Activated naive CD8-positive, alpha-beta T cell treated with anti-CD3 and anti-CD28 coated beads, Interleukin-2, amount 10 ng/mL, durations not matched to agents 7 days and 5 days (primary cell): ENCODE results near the gene CD82. TPM values are rescaled to one million over a fixed set of nuclear protein-coding genes. Genes with fewer than 3 reads are reported as not detected.
A peak's percentile ranks its signal among the peaks of the same experiment; 100 is the strongest.

Source experiments
- ATAC-seq: fragments of 150-1000 bp; cut with Tn5 transposase; one replicate; pipeline ENCODE4 v1.10.0; 2021; ENCODE audit warnings: low read depth, moderate library complexity
- POLR2A ChIA-PET: fragments of 350-600 bp; sonication (Branson Sonifier 250); formaldehyde crosslinking; loops from one replicate; lab custom pipeline; 2021; ENCODE audit warnings: antibody characterized with exemption; lab: Charles Lee
- DNase-seq: peaks from one replicate; pipeline ENCODE4 v3.0.0; 2021
- H3K27ac Mint-ChIP-seq: one replicate; pipeline ENCODE4 v1.8.0; 2022; ENCODE audit warnings: mild to moderate bottlenecking, mixed read lengths
- H3K27me3 Mint-ChIP-seq: one replicate; pipeline ENCODE4 v1.8.0; 2022; ENCODE audit warnings: mild to moderate bottlenecking, moderate library complexity, mixed read lengths
- H3K36me3 Mint-ChIP-seq: one replicate; pipeline ENCODE4 v1.8.0; 2021; ENCODE audit warnings: mild to moderate bottlenecking, mixed read lengths
- H3K4me1 Mint-ChIP-seq: one replicate; pipeline ENCODE4 v1.8.0; 2021; ENCODE audit warnings: mixed read lengths
- H3K4me3 Mint-ChIP-seq: one replicate; pipeline ENCODE4 v1.8.0; 2022; ENCODE audit warnings: mild to moderate bottlenecking, moderate library complexity, mixed read lengths
- H3K9me3 Mint-ChIP-seq: one replicate; pipeline ENCODE4 v1.8.0; 2021; ENCODE audit warnings: mixed read lengths
- total RNA-seq, 2 experiments: library from RNA; stranded (reverse); gene quantifications; one replicate each; pipeline ENCODE4 v1.2.3, GENCODE V29; 2021

Gene CD82
- total RNA-seq, 2 experiments from 2014 or later = 71.9 to 80.2 TPM

DNA sequence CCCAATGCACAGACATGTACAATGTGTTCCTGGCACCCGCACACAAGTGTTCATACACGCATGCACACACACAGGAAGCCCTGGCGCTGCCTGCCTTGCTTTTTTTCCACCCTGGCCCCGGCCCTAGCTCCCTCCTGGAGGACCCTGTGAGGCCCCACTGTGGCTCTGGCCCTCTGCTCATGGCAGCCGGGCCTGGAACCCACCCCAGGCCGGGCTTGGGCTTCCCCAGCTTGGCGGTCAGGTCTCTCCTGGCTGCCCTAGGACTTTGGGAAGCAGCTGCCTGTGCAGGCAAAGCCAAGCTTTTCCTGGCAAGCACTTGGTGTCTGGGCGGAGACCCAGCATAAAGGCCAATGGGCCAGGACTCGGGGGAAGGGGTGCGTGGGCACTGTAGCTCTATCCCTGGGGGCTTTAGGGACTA lies 30.5 kb downstream of the CD82 start:
- peaks cover 6% of the 10 kb centered on the region for H3K36me3 Mint-ChIP-seq
- peak overlapping the region; percentile 59 for H3K4me3 Mint-ChIP-seq
- H3K9me3 Mint-ChIP-seq = no peaks in the 10 kb centered on the region
- DNase-seq (no peak), ATAC-seq (no peak)
- peak overlapping the region; percentile 88 for H3K27ac Mint-ChIP-seq
- peaks cover 35% of the 10 kb centered on the region for H3K4me1 Mint-ChIP-seq
- POLR2A ChIA-PET = interaction anchor here (0.7 to 1.4 kb wide), 9 partner anchors 11 to 33 kb away, joined by 3 to 15 read pairs (median 4); partner anchors contain the start of gene CD82
- H3K27me3 Mint-ChIP-seq = no peaks in the 10 kb centered on the region

DNA sequence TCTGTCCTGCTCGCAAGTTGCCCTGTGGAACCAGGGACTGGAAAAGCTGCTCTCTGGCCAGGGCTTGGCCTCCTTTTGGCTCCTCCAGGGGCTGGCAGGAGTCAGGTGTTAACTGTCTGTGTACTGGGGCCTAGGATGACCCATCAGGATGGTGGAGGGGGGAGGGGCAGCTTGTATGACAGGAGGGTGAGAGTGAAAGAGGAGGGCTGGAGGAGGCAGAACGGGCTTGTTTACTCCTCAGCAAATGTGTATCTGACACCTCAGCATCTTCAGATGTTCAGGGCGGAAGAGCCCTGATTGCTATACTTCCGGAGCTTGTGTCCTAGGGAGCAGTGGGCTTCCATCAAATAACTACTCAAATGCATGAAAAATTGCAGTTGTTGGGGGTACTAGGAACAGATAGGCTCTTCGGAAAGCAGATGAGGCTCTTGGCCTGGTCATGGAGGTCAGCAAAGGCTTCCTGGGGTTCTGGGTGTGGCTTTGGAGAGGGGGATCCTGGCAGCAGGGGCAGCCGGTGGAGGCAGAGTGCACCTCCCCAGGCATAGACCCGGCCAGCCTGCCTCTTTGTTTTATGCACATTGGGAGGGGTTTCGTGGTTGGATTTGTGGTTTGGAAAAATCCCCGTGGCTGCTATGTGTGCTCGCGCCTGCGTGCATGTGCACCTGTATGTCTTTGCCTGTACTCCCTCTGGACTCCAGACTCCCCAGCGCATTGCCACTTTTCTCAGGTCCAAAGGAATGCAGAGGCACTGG lies 31.2 kb downstream of the CD82 start:
- POLR2A ChIA-PET = interaction anchor here (0.7 to 1.4 kb wide), 9 partner anchors 10 to 33 kb away, joined by 3 to 15 read pairs (median 4); partner anchors contain the start of gene CD82
- peak overlapping the region; percentile 88 for H3K27ac Mint-ChIP-seq
- H3K9me3 Mint-ChIP-seq = no peaks in the 10 kb centered on the region
- ATAC-seq = peak; percentile 81
- peaks cover 33% of the 10 kb centered on the region for H3K4me1 Mint-ChIP-seq
- H3K36me3 Mint-ChIP-seq = peaks cover 6% of the 10 kb centered on the region
- peak; percentile 67 for DNase-seq
- no peaks in the 10 kb centered on the region for H3K27me3 Mint-ChIP-seq
- H3K4me3 Mint-ChIP-seq = peak overlapping the region; percentile 59

DNA sequence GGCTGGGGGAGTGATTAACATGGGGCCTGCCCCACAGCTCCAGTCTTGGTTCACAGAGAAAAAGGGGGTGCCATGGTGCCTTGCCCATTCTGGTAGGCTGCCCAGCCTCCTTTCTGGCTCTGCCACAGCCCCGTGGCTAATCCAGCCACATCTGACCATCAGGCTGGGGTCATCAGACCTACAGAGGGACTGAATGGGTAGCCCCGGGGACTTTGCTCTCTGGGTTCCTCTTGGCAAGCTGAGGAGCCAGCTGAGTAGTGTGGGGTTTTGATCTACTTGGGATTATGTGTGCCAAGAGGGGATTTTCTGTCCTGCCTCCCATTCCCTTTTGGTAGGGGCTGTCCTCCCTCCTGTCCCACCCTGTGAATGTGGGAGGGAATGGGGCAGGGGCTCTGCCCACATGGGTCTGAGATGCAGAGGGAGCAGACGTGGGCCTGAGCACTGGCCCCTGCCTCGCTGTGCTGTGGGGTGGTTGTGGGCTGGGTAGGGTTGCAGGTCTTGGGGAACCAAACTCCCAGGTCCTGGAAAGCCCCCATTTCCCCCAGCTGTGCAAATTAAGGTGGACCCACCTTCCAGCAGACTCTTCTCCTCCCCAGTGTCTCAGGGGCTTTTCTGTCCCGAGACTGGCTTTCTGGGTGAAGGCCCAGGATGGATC lies 32.0 kb downstream of the CD82 start:
- POLR2A ChIA-PET = interaction anchor here (0.7 to 0.8 kb wide), 2 partner anchors 12 to 14 kb away, joined by 3 to 4 read pairs; no protein-coding TSS in a partner anchor
- Mint-ChIP-seq H3K4me3 (peak overlapping the region; percentile 59), H3K27me3 (no peaks in the 10 kb centered on the region), H3K9me3 (no peaks in the 10 kb centered on the region), H3K36me3 (peaks cover 6% of the 10 kb centered on the region), H3K4me1 (peaks cover 31% of the 10 kb centered on the region), H3K27ac (peak overlapping the region; percentile 88)
- ATAC-seq (peak; percentile 3), DNase-seq (no peak)

DNA sequence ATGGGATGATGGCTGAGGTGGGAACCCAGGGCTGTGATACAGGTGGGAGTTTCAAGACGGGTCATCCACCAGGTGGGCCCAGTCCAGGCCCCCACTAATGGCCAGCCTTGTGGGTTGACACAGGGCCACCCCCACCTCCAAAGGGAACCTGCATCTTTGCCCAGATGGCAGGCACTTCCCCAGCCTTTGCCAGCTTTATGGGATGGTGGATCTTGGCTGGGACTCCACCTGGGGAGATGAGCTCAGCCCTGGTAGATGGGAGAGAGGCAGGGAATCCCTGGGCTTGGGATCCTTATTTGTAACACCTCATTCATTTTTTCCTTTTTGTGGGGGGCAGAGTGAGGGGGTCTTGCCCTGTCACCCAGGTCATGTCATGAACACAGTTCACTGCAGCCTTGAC lies 33.4 kb downstream of the CD82 start:
- no peaks in the 10 kb centered on the region for H3K27me3 Mint-ChIP-seq
- POLR2A ChIA-PET = interaction anchor here (0.9 kb wide), 1 partner anchor 13 kb away, joined by 5 read pairs; no protein-coding TSS in a partner anchor
- H3K9me3 Mint-ChIP-seq = no peaks in the 10 kb centered on the region
- H3K27ac Mint-ChIP-seq = peak overlapping the region; percentile 27
- no peak for DNase-seq
- H3K36me3 Mint-ChIP-seq = peaks cover 6% of the 10 kb centered on the region
- ATAC-seq = no peak
- H3K4me3 Mint-ChIP-seq = no peak overlapping the region
- H3K4me1 Mint-ChIP-seq = peaks cover 28% of the 10 kb centered on the region

DNA sequence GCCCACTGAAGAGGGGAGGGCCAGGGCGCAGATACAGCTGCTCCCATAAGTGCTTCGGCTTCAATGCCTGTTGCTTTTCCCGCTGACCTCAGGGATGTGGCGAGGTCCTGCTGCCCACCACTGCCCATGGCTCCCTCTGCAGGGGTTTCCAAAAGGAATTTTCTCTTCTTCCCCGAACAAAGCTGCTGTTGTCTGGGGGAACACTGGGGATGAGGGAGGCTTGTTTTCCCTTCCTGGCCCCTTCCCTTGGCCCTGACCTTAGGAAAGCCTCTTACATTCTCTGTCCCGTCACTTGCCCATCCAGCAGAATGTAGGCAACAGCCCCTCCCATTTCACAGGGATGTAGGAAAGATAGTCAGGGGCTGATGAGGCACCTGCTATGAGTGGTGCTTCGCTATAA lies 34.8 kb downstream of the CD82 start:
- no peaks in the 10 kb centered on the region for H3K9me3 Mint-ChIP-seq
- no peaks in the 10 kb centered on the region for H3K27me3 Mint-ChIP-seq
- ATAC-seq (no peak), DNase-seq (no peak)
- no peak overlapping the region for H3K4me3 Mint-ChIP-seq
- H3K27ac Mint-ChIP-seq = peak overlapping the region; percentile 51
- peaks cover 2% of the 10 kb centered on the region for H3K36me3 Mint-ChIP-seq
- POLR2A ChIA-PET = interaction anchor here (0.8 kb wide), 1 partner anchor 35 kb away, joined by 3 read pairs; the partner anchor contains the start of gene CD82
- peaks cover 25% of the 10 kb centered on the region for H3K4me1 Mint-ChIP-seq

DNA sequence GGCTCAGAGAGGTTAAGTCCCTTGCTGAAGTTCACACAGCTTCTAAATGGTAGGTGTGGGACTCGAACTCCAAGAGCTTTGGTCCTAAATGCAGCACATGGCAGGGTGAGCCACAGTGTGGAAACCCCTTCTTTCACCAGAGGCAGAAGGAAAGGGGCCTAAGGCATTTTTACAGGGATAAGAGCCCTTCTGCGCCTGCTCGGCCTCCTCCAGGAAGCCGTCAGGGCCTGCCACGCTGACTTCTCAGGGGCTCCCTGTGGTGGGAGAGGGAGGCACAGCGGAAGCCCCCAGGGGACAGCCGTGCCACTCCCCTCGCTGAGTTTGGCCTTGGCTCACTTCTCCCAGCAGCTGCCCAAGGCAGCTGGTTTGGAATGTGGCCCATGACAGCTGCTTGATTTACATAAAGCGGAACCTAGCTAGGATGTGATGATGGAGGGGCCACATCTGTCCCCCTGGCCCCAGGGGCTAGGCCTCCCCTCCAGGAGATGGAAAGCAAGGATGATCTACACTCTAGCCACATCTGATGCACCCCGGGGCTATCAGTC lies 35.4 kb downstream of the CD82 start:
- ATAC-seq (no peak), DNase-seq (no peak)
- Mint-ChIP-seq H3K27ac (no peak overlapping the region), H3K4me1 (peaks cover 22% of the 10 kb centered on the region), H3K9me3 (no peaks in the 10 kb centered on the region), H3K4me3 (no peak overlapping the region), H3K36me3 (peaks cover 3% of the 10 kb centered on the region), H3K27me3 (no peaks in the 10 kb centered on the region)
- POLR2A ChIA-PET = interaction anchor here (1.2 kb wide), 1 partner anchor 10 kb away, joined by 5 read pairs; no protein-coding TSS in a partner anchor

DNA sequence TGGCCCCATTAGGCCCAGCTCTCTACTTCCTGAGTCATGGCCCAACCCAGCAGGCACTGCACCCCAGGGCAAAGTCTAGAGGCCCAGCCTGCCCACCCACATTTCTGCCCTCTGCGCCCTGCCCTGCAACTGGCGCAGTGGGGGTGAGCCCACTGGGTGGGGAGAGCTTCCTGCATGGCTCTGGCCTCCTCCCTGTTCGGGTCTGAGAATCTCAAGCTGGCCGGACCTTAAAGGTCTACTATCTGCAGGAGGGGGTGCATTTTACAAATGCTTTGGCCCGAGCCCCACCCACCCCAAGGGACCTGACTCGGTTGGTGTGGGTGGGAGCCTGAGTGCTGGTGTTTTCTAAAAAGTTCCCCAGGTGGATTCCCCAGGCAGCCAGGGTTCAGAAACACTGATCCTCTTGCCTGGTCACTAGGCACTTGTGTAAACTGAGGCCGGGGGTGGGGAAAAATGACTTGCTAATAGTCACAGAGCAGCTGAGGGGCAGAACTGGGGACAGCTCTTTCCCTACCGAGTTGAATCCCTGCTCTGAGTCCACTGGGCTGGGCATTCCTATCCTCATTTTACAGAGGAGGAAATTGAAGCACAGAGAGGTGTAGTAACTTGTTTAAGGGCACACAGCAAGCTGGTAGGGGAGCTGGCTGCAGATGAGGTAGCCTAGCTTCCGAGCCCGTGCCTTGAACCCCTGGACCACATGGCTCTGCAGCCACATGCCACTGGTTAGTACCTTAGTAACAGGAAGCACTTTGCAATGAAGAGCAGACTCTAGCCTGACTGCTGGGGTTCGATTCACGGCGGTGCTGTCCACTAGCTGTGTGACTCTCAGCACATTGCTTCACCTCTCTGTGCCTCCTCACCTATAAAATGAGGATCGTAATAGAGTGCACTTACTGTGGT lies 36.3 kb downstream of the CD82 start:
- DNase-seq (no peak), ATAC-seq (no peak)
- Mint-ChIP-seq H3K27ac (no peak overlapping the region), H3K9me3 (no peaks in the 10 kb centered on the region), H3K4me1 (peaks cover 19% of the 10 kb centered on the region), H3K4me3 (no peak overlapping the region), H3K36me3 (peaks cover 8% of the 10 kb centered on the region), H3K27me3 (no peaks in the 10 kb centered on the region)
- POLR2A ChIA-PET = interaction anchor here (1.0 to 1.4 kb wide), 3 partner anchors 9 to 37 kb away, joined by 3 to 5 read pairs (median 3); no protein-coding TSS in a partner anchor

DNA sequence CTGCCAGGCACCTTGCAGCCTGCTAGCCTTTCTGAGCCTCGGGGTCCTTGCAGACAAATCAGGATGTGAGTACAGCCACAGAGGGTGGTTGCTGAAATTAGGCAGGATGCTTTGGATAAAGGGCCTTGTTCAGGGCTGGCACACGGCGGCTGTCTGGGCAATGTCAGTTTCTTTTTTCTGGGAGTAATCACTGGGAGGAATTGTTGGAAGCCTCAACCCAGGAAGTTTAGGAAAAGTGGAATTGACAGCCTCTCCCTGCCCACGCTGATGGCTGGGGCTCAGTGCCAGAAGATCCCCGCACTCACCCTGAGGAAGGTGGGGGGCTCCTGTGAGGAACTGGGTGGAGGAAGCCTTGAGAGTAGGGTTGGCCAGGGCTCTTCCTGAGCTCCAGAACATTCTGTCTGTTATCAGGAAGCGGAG lies 37.4 kb downstream of the CD82 start:
- no peak for DNase-seq
- Mint-ChIP-seq H3K4me3 (no peak overlapping the region), H3K27ac (no peak overlapping the region), H3K27me3 (no peaks in the 10 kb centered on the region), H3K9me3 (no peaks in the 10 kb centered on the region), H3K4me1 (peaks cover 12% of the 10 kb centered on the region), H3K36me3 (peaks cover 14% of the 10 kb centered on the region)
- ATAC-seq = no peak
- POLR2A ChIA-PET = interaction anchor here (1.4 kb wide), 1 partner anchor 37 kb away, joined by 3 read pairs; no protein-coding TSS in a partner anchor

DNA sequence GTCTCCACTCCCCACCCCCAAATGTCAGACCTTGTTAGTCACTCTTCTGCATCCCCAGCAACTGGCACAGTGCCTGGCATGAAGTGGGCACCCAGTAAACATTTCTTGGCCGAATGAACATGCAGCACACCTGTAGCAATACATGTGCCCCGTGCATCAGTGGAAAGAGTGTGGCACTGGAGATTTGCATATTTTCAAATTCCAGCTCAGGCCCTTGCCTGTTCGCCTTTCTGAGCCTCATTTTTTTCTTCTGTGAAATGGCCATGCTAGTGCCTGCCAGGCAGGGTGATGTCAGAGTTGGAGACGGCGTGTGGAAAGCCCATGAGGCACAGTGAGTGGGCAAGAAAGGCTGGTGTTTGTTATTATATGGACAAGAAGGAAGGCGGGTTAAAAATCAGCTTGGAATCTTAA lies 38.7 kb downstream of the CD82 start:
- DNase-seq = no peak
- Mint-ChIP-seq H3K9me3 (no peaks in the 10 kb centered on the region), H3K4me1 (peaks cover 20% of the 10 kb centered on the region), H3K27me3 (no peaks in the 10 kb centered on the region), H3K4me3 (no peak overlapping the region), H3K27ac (no peak overlapping the region), H3K36me3 (peaks cover 14% of the 10 kb centered on the region)
- POLR2A ChIA-PET = no interaction called here
- ATAC-seq = no peak

DNA sequence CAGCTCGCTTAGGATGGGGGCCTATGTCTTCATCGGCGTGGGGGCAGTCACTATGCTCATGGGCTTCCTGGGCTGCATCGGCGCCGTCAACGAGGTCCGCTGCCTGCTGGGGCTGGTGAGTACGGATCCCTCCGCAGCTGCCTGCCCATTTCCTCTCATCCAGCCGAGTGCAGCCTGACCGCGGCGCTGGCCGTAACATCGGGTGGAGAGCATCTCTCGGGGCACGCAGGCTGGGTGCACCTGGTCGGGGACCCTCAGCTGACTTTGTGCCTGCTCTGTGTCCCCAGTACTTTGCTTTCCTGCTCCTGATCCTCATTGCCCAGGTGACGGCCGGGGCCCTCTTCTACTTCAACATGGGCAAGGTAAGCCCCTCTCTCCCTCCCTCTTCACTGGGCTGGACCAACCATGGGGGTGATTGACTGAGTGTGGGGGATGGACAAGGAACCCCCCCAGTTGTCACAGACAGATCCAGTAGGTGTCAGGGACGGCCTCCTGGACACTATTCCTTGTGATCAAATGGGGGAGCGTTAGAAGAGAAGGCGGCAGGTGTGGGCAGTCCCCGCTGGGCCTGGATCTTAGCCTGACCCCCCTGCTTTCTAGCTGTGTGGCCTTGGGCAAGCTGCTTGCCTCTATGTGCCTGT lies 39.7 kb downstream of the CD82 start:
- Mint-ChIP-seq H3K4me3 (no peak overlapping the region), H3K9me3 (no peaks in the 10 kb centered on the region), H3K27me3 (no peaks in the 10 kb centered on the region), H3K27ac (no peak overlapping the region), H3K36me3 (peaks cover 16% of the 10 kb centered on the region), H3K4me1 (peaks cover 28% of the 10 kb centered on the region)
- POLR2A ChIA-PET = no interaction called here
- no peak for DNase-seq
- ATAC-seq = no peak

DNA sequence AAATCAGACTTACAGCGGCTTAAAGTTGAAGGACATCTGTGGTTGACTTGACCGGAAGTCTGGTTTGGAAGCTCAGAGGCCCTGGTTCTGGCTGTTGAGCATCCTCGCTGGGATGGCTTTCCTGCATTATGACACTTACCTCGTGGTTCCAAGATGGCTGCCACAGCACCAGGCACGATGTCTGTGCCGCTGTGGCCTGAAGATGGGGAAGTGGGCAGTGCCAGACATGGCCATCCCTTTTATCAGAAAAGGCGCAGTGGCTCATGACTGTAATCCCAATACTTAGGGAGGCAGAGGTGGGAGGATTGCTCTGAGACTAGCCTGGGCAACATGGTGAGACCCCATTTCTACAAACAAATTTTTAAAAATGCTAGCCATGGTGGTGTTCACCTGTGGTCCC lies 40.5 kb downstream of the CD82 start:
- H3K4me3 Mint-ChIP-seq = no peak overlapping the region
- H3K4me1 Mint-ChIP-seq = peaks cover 29% of the 10 kb centered on the region
- POLR2A ChIA-PET = no interaction called here
- H3K27ac Mint-ChIP-seq = no peak overlapping the region
- no peak for DNase-seq
- no peaks in the 10 kb centered on the region for H3K27me3 Mint-ChIP-seq
- H3K36me3 Mint-ChIP-seq = peaks cover 16% of the 10 kb centered on the region
- no peak for ATAC-seq
- no peaks in the 10 kb centered on the region for H3K9me3 Mint-ChIP-seq

DNA sequence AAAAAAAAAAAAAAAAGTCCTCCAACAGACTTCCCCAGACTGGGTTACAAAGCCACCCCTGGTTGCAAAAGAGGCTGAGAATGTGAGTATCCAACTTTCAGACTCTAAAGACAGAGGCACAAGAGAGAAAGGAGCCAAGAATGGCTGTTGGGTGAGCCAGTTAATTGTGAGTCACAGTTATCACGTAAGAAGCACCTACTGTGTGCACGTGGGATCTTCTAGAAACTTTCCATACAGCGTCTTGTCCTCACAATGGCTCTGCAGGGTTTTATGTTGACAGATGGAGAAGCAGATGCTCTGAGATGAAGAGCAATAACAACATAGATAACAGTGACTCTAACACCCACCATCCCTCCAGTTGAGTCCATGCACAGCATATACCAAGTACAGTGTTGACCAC lies 41.0 kb downstream of the CD82 start:
- ATAC-seq (no peak), DNase-seq (no peak)
- no peak overlapping the region for H3K27ac Mint-ChIP-seq
- H3K27me3 Mint-ChIP-seq = no peaks in the 10 kb centered on the region
- peaks cover 33% of the 10 kb centered on the region for H3K4me1 Mint-ChIP-seq
- H3K4me3 Mint-ChIP-seq = no peak overlapping the region
- POLR2A ChIA-PET = interaction anchor here (0.6 to 1.2 kb wide), 3 partner anchors 10 to 41 kb away, joined by 3 to 6 read pairs (median 4); partner anchors contain the start of gene CD82
- no peaks in the 10 kb centered on the region for H3K9me3 Mint-ChIP-seq
- peaks cover 16% of the 10 kb centered on the region for H3K36me3 Mint-ChIP-seq
